HG03575 (cell line): ENCODE measurements around the gene TIMP2.

Experiments used
- ATAC-seq: cut with Tn5 transposase; IDR thresholded peaks from one replicate; pipeline ENCODE4 v1.9.1; 2021; ENCODE audit not compliant: unreplicated experiment, insufficient number of reproducible peaks, low FRiP score; ENCODE audit errors: extremely low read depth

The TIMP2 gene

GRCh38 chr17:78808163-78808562 lies 117.0 kb downstream of the TIMP2 start:
- no peak for ATAC-seq

GRCh38 chr17:78806451-78806850 lies 118.7 kb downstream of the TIMP2 start:
- ATAC-seq, result no peak

- ATAC-seq, result no peak
Observed at GRCh38 chr17:78805301-78805700, 119.9 kb downstream of the TIMP2 start.

- ATAC-seq, result no peak
Observed at GRCh38 chr17:78804777-78805176, 120.4 kb downstream of the TIMP2 start.

GRCh38 chr17:78803186-78803845 lies 121.9 kb downstream of the TIMP2 start:
- ATAC-seq, result no peak
